AG04450 (cell line): ENCODE results near the gene C12orf43. TPM values are rescaled to one million over a fixed set of nuclear protein-coding genes. Genes with fewer than 3 reads are reported as not detected.
A peak's percentile ranks its signal among the peaks of the same experiment; 100 is the strongest.

ENCODE experiments used
- CTCF ChIA-PET: fragments of 300-600, 350-600 bp; formaldehyde crosslinking; extraction: SDS; loops from one replicate; lab custom pipeline; 2022; ENCODE audit warnings: antibody characterized with exemption, inconsistent platforms; lab: Charles Lee
- POLR2A ChIA-PET: fragments of 350-600 bp; formaldehyde crosslinking; extraction: SDS; loops from one replicate; lab custom pipeline; 2021; ENCODE audit warnings: antibody characterized with exemption, inconsistent platforms; lab: Yijun Ruan, JAX
- DNase-seq: peaks from one replicate; pipeline ENCODE4 v3.0.0-alpha.2; 2011; ENCODE audit warnings: low read depth, low spot score
- H3K27ac ChIP-seq: one replicate; pipeline ENCODE4 v1.5.1; 2012; ENCODE audit warnings: low read depth, low read length, control low read depth
- H3K27me3 ChIP-seq: one replicate; pipeline ENCODE4 v1.6.0; 2012; ENCODE audit warnings: low read length; ENCODE audit not compliant: control insufficient read depth, insufficient read depth
- H3K4me3 ChIP-seq: 2 replicates; pipeline ENCODE4 v1.5.1; 2011; ENCODE audit warnings: mild to moderate bottlenecking, low read depth, low read length, control low read depth
- H3K9me3 ChIP-seq: 2 replicates; pipeline ENCODE4 v1.5.1; 2012; ENCODE audit warnings: low read length; ENCODE audit not compliant: control insufficient read depth, insufficient read depth
- polyA plus RNA-seq: library from polyadenylated mRNA; depleted of rRNA; stranded (reverse); fragments of >200 nt; gene quantifications from 2 replicates; pipeline ENCODE4 v1.2.3, GENCODE V29; 2011
- TF ChIP-seq, protein P1 (sequence below): IDR thresholded peaks from 2 replicates; pipeline ENCODE4 v1.5.1; 2011; ENCODE audit warnings: low read depth, low read length, control low read depth, inconsistent platforms

C12orf43 gene
- polyA plus RNA-seq, 1 experiment, result 13.6 TPM

DNA sequence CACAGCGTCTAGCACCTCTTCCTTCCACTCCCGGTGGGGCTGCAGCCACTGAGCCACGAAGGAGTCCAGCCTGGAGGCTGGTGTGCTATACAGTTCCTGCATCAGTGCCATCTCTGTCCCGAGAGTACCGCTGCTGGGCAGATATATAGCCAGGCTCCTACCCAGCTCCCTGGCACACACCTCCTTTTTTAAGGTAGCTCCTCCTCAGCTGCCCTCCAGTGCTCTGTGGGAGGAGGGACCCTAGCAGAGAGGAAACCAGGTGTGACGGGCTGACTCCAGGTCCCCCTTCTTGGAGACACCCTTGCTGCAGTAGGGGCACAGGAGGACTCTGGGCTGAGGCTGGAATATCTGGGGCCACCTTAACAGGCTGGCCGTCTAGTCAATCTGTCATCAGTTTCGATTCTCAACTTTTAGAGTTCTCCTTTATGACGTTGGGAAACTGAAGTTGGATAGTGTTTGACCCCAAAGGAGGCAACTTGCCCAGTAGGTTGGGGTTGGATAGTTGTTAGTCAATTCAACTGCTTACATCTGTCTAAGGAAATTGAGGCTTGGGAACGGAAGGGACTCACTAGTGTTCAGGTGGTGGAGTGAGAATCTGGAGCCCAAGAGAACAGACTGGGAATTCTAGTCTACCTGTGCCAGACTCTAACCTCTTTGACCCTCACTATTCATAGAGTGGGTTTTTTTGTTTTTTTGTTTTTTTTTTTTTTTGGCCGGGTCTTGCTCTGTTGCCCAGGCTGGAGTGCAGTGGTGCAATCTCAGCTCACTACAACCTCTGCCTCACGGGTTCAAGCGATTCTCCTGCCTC is 22.8 kb upstream of the C12orf43 start, which contains the start of gene OASL:
Gene OASL (minus strand): TSS at position 386 of the 808 bp plus-strand sequence. CDS start 275 bp downstream, at position 111.
- Histone ChIP-seq H3K9me3 (no peaks in the 10 kb centered on the region), H3K27me3 (peaks cover 7% of the 10 kb centered on the region), H3K27ac (no peak within 1 kb of the TSS), H3K4me3 (peak within 1 kb of the TSS; percentile 32)
- no peak for DNase-seq
- POLR2A ChIA-PET, result no interaction called here
- TF ChIP-seq, protein P1, sequence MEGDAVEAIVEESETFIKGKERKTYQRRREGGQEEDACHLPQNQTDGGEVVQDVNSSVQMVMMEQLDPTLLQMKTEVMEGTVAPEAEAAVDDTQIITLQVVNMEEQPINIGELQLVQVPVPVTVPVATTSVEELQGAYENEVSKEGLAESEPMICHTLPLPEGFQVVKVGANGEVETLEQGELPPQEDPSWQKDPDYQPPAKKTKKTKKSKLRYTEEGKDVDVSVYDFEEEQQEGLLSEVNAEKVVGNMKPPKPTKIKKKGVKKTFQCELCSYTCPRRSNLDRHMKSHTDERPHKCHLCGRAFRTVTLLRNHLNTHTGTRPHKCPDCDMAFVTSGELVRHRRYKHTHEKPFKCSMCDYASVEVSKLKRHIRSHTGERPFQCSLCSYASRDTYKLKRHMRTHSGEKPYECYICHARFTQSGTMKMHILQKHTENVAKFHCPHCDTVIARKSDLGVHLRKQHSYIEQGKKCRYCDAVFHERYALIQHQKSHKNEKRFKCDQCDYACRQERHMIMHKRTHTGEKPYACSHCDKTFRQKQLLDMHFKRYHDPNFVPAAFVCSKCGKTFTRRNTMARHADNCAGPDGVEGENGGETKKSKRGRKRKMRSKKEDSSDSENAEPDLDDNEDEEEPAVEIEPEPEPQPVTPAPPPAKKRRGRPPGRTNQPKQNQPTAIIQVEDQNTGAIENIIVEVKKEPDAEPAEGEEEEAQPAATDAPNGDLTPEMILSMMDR, result no peak
- CTCF ChIA-PET, result interaction anchor here (1.0 kb wide), 1 partner anchor 21 kb away, joined by 3 read pairs; no protein-coding TSS in a partner anchor

DNA sequence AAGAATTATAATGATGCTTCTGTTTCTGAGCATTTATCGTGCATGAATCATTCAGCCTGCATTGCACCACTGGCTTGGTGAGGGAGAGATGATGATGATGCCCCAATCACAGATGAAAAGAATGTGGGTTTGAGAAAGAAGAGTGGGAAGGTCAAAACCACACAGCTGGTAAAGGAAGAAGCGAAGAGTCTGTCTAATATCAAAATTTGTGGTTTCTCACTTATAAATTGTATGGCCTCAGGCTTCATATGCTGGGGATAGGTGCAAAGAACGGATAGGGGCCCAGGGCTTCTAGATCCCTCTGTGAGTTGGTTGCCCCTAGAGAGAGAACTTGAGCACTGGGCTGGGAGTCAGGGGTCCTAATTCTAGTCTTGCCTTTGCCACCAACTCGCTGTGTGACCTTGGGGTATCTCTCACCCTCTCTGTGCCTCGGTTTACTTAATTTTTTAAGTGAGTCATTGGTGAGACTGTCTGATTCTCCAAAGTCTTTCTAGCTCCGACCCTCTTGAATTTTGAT is 20.6 kb upstream of the C12orf43 start:
- TF ChIP-seq, protein P1, result no peak
- Histone ChIP-seq H3K4me3 (no peak overlapping the region), H3K27ac (no peak overlapping the region), H3K9me3 (no peaks in the 10 kb centered on the region), H3K27me3 (peaks cover 3% of the 10 kb centered on the region)
- ChIA-PET POLR2A (interaction anchor here (0.6 kb wide), 1 partner anchor 271 kb away, joined by 6 read pairs; no protein-coding TSS in a partner anchor), CTCF (interaction anchor here (0.5 kb wide), 1 partner anchor 408 kb away, joined by 4 read pairs; no protein-coding TSS in a partner anchor)
- DNase-seq, result peak; percentile 29

DNA sequence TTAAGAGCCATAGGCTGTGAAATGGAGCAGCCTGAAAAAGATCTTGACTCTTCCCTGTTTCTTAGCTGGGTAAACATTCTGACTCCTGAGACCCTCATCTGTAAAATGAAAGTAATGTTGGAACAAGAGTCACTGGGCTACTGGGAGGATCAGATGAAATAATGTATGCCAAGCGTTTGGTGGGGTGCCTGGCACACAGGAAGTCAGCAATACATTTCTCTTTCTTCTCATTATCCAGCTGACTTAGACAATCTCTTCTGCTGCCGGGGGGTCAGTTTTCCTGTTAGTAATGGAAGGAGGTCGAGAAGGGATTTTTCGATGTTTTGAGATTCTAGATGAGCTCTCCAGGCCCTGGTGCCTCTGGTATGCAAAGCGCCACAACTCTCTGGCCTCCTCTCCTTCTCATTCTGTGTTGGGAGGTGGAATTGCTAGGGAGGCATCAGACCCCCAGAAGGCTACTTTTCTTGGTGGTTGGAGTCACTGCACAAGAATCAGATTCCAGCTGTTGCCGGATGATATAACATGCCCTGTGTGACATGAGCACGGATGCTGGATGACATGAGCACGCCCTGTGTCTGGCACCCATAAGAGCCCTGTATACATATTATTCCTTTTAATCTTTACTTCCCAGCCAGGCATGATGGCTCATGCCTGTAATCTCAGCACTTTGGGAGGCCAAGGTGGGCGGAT is 18.5 kb upstream of the C12orf43 start:
- TF ChIP-seq, protein P1, result no peak
- ChIA-PET POLR2A (interaction anchor here (0.6 kb wide), 1 partner anchor 44 kb away, joined by 5 read pairs; no protein-coding TSS in a partner anchor), CTCF (no interaction called here)
- no peak overlapping the region for H3K27ac ChIP-seq
- H3K27me3 ChIP-seq, result peaks cover 5% of the 10 kb centered on the region
- no peak for DNase-seq
- H3K4me3 ChIP-seq, result no peak overlapping the region
- no peaks in the 10 kb centered on the region for H3K9me3 ChIP-seq

DNA sequence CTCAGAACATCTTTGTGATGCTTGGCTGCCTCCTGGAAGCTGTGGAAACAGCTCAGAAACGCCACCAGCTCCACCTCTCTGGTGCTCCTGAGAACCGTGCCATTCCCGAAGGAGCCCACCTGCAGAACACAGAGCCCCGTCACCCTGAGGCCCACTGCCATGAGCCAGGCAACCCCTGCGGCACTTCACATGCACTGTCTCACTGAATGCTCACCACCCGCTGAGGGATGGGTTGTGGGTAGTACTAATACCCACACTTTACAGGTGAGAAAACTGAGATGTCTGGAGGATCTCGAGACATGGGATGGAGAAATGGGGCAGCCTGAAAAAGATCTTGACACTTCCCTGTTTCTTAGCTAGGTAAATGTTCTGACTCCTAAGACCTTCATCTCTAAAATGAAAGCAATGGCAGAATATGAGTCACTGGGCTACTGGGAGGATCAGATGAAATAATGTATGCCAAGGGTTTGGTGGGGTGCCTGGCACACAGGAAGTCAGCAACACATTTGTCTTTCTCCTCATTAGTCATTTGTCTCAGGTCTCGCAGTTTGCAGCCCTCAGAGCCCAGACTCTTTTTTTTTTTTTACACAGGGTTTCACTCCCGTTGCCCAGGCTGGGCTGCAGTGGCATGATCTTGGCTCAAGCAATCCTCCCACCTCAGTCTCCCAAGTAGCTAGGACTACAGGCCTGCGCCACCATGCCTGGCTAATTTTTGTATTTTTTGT is 17.5 kb upstream of the C12orf43 start:
- ChIA-PET CTCF (no interaction called here), POLR2A (no interaction called here)
- no peak overlapping the region for H3K4me3 ChIP-seq
- H3K27ac ChIP-seq, result no peak overlapping the region
- H3K27me3 ChIP-seq, result peaks cover 6% of the 10 kb centered on the region
- DNase-seq, result no peak
- TF ChIP-seq, protein P1, result no peak
- no peaks in the 10 kb centered on the region for H3K9me3 ChIP-seq
